ENCODE results near the gene KRT1. TPM values are rescaled to one million over a fixed set of nuclear protein-coding genes. Genes with fewer than 3 reads are reported as not detected.
"Not testable (repeated sequence)": the region's sequence is repeated elsewhere in the genome, so short reads cannot be mapped to it uniquely, and the experiment has no call there.

KRT1 gene
- total RNA-seq, 2 donors from 2014 or later, result 3.5 TPM; not detected in 1

GRCh38 chr12:52715416-52715815, 35.2 kb upstream of the KRT1 start:
- no peaks in the 10 kb centered on the region for H3K36me3 ChIP-seq
- no peak for ATAC-seq (ENCODE audit: insufficient number of reproducible peaks, low FRiP score, low read depth)
- no peak overlapping the region for H3K4me3 ChIP-seq
- H3K27ac ChIP-seq, result no peak overlapping the region
- no peaks in the 10 kb centered on the region for H3K9me3 ChIP-seq
- H3K4me1 ChIP-seq (ENCODE audit: control insufficient read depth in 1 of 2, low read depth in 2 of 2), result no peaks in the 10 kb centered on the region
- no peak for DNase-seq (ENCODE audit: low spot score)
- TF ChIP-seq CTCF (IDR thresholded peaks at IDR 0.05), result no peak
- H3K27me3 ChIP-seq (replicated peaks; ENCODE audit: insufficient read depth), result peaks cover 5% of the 10 kb centered on the region

GRCh38 chr12:52714887-52715281, 34.7 kb upstream of the KRT1 start:
- Histone ChIP-seq H3K4me3 (no peak overlapping the region), H3K27me3 (replicated peaks; ENCODE audit: insufficient read depth) (peaks cover 5% of the 10 kb centered on the region)
- no peak for DNase-seq (ENCODE audit: low spot score)

GRCh38 chr12:52713960-52714886, 34.0 kb upstream of the KRT1 start:
- peaks cover 5% of the 10 kb centered on the region for H3K27me3 ChIP-seq (replicated peaks; ENCODE audit: insufficient read depth)
- ATAC-seq (ENCODE audit: insufficient number of reproducible peaks, low FRiP score, low read depth) (no peak), DNase-seq (ENCODE audit: low spot score) (no peak)
- no peaks in the 10 kb centered on the region for H3K9me3 ChIP-seq
- H3K4me3 ChIP-seq, result peak overlapping the region; percentile 23
- no peaks in the 10 kb centered on the region for H3K4me1 ChIP-seq (ENCODE audit: control insufficient read depth in 1 of 2, low read depth in 2 of 2)
- H3K27ac ChIP-seq, result no peak overlapping the region
- H3K36me3 ChIP-seq, result no peaks in the 10 kb centered on the region
- no peak for TF ChIP-seq CTCF (IDR thresholded peaks at IDR 0.05)

More at GRCh38 chr12:52714887-52715281, 34.7 kb upstream of the KRT1 start:
- Histone ChIP-seq H3K27ac (no peak overlapping the region), H3K36me3 (no peaks in the 10 kb centered on the region), H3K4me1 (ENCODE audit: control insufficient read depth in 1 of 2, low read depth in 2 of 2) (no peaks in the 10 kb centered on the region), H3K9me3 (no peaks in the 10 kb centered on the region)
- no peak for ATAC-seq (ENCODE audit: insufficient number of reproducible peaks, low FRiP score, low read depth)
- TF ChIP-seq CTCF (IDR thresholded peaks at IDR 0.05), result no peak

- H3K36me3 ChIP-seq; ATAC-seq (ENCODE audit: insufficient number of reproducible peaks, low FRiP score, low read depth); H3K27me3 ChIP-seq (replicated peaks; ENCODE audit: insufficient read depth); DNase-seq (ENCODE audit: low spot score); H3K4me1 ChIP-seq (ENCODE audit: control insufficient read depth in 1 of 2, low read depth in 2 of 2); H3K9me3 ChIP-seq; H3K4me3 ChIP-seq; H3K27ac ChIP-seq: not testable (repeated sequence)
Measured at GRCh38 chr12:52712122-52712521, 31.9 kb upstream of the KRT1 start.

GRCh38 chr12:52710730-52711129, 30.5 kb upstream of the KRT1 start:
- no peak for TF ChIP-seq CTCF (IDR thresholded peaks at IDR 0.05)
- Histone ChIP-seq H3K4me1 (ENCODE audit: control insufficient read depth in 1 of 2, low read depth in 2 of 2) (no peaks in the 10 kb centered on the region), H3K4me3 (no peak overlapping the region), H3K36me3 (no peaks in the 10 kb centered on the region), H3K9me3 (no peaks in the 10 kb centered on the region), H3K27me3 (replicated peaks; ENCODE audit: insufficient read depth) (peaks cover 5% of the 10 kb centered on the region), H3K27ac (no peak overlapping the region)
- ATAC-seq (ENCODE audit: insufficient number of reproducible peaks, low FRiP score, low read depth), result no peak
- DNase-seq (ENCODE audit: low spot score), result no peak

All from thoracic aorta (tissue), 2 donors.